Hepatocyte (in vitro differentiated cells): ENCODE measurements around the gene PSMD1. TPM values are rescaled to one million over a fixed set of nuclear protein-coding genes. Genes with fewer than 3 reads are reported as not detected.

Experiments used
- DNase-seq: peaks from one replicate; pipeline ENCODE4 v3.0.0-alpha.2; 2016; ENCODE audit warnings: low spot score
- H2AFZ ChIP-seq: fragments of 200-600 bp; sonication (generic); 2 replicates; pipeline ENCODE4 v1.6.0; 2016; ENCODE audit warnings: antibody characterized with exemption, mild to moderate bottlenecking
- H3K27ac ChIP-seq: fragments of 200-600 bp; sonication (generic); 2 replicates; pipeline ENCODE4 v1.5.1; 2016; ENCODE audit warnings: mild to moderate bottlenecking
- H3K27me3 ChIP-seq: fragments of 200-600 bp; sonication (generic); 2 replicates; pipeline ENCODE4 v1.6.1; 2016
- H3K36me3 ChIP-seq: fragments of 200-600 bp; sonication (generic); replicated peaks from 2 replicates; pipeline ENCODE4 v1.5.1; 2016; ENCODE audit warnings: low read depth; ENCODE audit not compliant: insufficient read depth
- H3K4me1 ChIP-seq: fragments of 200-600 bp; sonication (generic); 2 replicates; pipeline ENCODE4 v1.5.1; 2016; ENCODE audit warnings: mild to moderate bottlenecking, moderate library complexity; ENCODE audit not compliant: insufficient read depth
- H3K4me2 ChIP-seq: fragments of 200-600 bp; sonication (generic); 2 replicates; pipeline ENCODE4 v1.6.0; 2016
- H3K4me3 ChIP-seq: fragments of 200-600 bp; sonication (generic); 2 replicates; pipeline ENCODE4 v1.5.1; 2016; ENCODE audit warnings: mild to moderate bottlenecking
- H3K79me2 ChIP-seq: fragments of 200-600 bp; sonication (generic); 2 replicates; pipeline ENCODE4 v1.6.0; 2017; ENCODE audit warnings: mild to moderate bottlenecking
- H3K9me2 ChIP-seq: fragments of 200-600 bp; sonication (generic); replicated peaks from 2 replicates; pipeline ENCODE4 v1.6.0; 2017; ENCODE audit warnings: mild to moderate bottlenecking; ENCODE audit not compliant: insufficient read depth
- H3K9me3 ChIP-seq: fragments of 200-600 bp; sonication (generic); 2 replicates; pipeline ENCODE4 v1.5.1; 2016; ENCODE audit warnings: low read depth, mild to moderate bottlenecking
- H4K20me1 ChIP-seq: fragments of 200-600 bp; sonication (generic); 2 replicates; pipeline ENCODE4 v1.6.0; 2016; ENCODE audit warnings: mild to moderate bottlenecking; ENCODE audit not compliant: insufficient read depth, poor library complexity, severe bottlenecking
- CTCF ChIP-seq: fragments of 200-600 bp; sonication (generic); IDR thresholded peaks from 2 replicates; pipeline ENCODE4 v1.5.1; 2016; ENCODE audit warnings: antibody characterized with exemption, mild to moderate bottlenecking; ENCODE audit not compliant: poor library complexity
- EZH2 ChIP-seq: fragments of 200-600 bp; sonication (generic); IDR thresholded peaks from 2 replicates; pipeline ENCODE4 v1.6.1; 2016; ENCODE audit warnings: antibody characterized with exemption, mild to moderate bottlenecking, borderline replicate concordance
- EZH2phosphoT487 ChIP-seq: fragments of 200-600 bp; sonication (generic); IDR thresholded peaks from one replicate; pipeline ENCODE4 v1.6.1; 2018; ENCODE audit warnings: antibody characterized with exemption, mild to moderate bottlenecking, low read depth, moderate library complexity; ENCODE audit not compliant: unreplicated experiment, severe bottlenecking
- WGBS: methylation state at CpG from one replicate; pipeline ENCODE4 v1.1.6; 2016; ENCODE audit warnings: low lambda C conversion rate; ENCODE audit errors: missing lambda C conversion rate; 5-methylcytosine and 5-hydroxymethylcytosine counted together
- polyA plus RNA-seq: library from polyadenylated mRNA; unstranded; fragments of >200 nt; fragmentation: Nextera tagmentation; extraction: Ambion mirVana; gene quantifications from 2 replicates; pipeline ENCODE4 v1.2.1, GENCODE V29; 2016
- total RNA-seq: library from RNA; depleted of rRNA; stranded (reverse); fragments of >200 nt; gene quantifications from 2 replicates; pipeline ENCODE4 v1.2.3, GENCODE V29; 2014

Gene PSMD1
- total and polyA plus RNA-seq, 2 experiments from 2014 or later = 92.9 to 106 TPM

- Histone ChIP-seq H3K9me3 (no peaks in the 10 kb centered on the region), H3K4me2 (peak overlapping the region; percentile 71), H3K9me2 (no peaks in the 10 kb centered on the region), H3K36me3 (no peaks in the 10 kb centered on the region), H4K20me1 (no peaks in the 10 kb centered on the region), H3K27me3 (peaks cover 5% of the 10 kb centered on the region), H3K27ac (peak overlapping the region; percentile 56), H3K4me3 (no peak overlapping the region), H3K4me1 (peaks cover 3% of the 10 kb centered on the region), H3K79me2 (no peaks in the 10 kb centered on the region), H2AFZ (peak overlapping the region; percentile 52)
- 69% methylated on average over 21 of the region's 22 CpGs for WGBS
- no peak for DNase-seq
- TF ChIP-seq CTCF (no peak), EZH2phosphoT487 (no peak), EZH2 (no peak)
Measured at GRCh38 chr2:231189571-231190495, 133.2 kb downstream of the PSMD1 start.

GRCh38 chr2:231190531-231191197 is 134.0 kb downstream of the PSMD1 start:
- peak overlapping the region; percentile 56 for H3K27ac ChIP-seq
- 34% methylated on average over 35 of the region's 42 CpGs for WGBS
- TF ChIP-seq EZH2 = no peak
- no peak for TF ChIP-seq CTCF
- no peak for TF ChIP-seq EZH2phosphoT487
- H3K36me3 ChIP-seq = no peaks in the 10 kb centered on the region
- H3K4me1 ChIP-seq = peaks cover 3% of the 10 kb centered on the region
- H3K4me2 ChIP-seq = peak overlapping the region; percentile 71
- H3K79me2 ChIP-seq = no peaks in the 10 kb centered on the region
- DNase-seq = no peak
- peak overlapping the region; percentile 52 for H2AFZ ChIP-seq
- peaks cover 5% of the 10 kb centered on the region for H3K27me3 ChIP-seq
- H4K20me1 ChIP-seq = no peaks in the 10 kb centered on the region
- no peak overlapping the region for H3K4me3 ChIP-seq
- no peaks in the 10 kb centered on the region for H3K9me2 ChIP-seq
- H3K9me3 ChIP-seq = no peaks in the 10 kb centered on the region

- no peaks in the 10 kb centered on the region for H3K9me2 ChIP-seq
- H3K79me2 ChIP-seq = no peaks in the 10 kb centered on the region
- H3K27ac ChIP-seq = peak overlapping the region; percentile 56
- H3K9me3 ChIP-seq = no peaks in the 10 kb centered on the region
- H4K20me1 ChIP-seq = no peaks in the 10 kb centered on the region
- peak; percentile 87 for DNase-seq
- H3K4me3 ChIP-seq = no peak overlapping the region
- H3K27me3 ChIP-seq = peaks cover 5% of the 10 kb centered on the region
- H3K36me3 ChIP-seq = no peaks in the 10 kb centered on the region
- peaks cover 3% of the 10 kb centered on the region for H3K4me1 ChIP-seq
- no peak overlapping the region for H3K4me2 ChIP-seq
- WGBS = 51% methylated on average over 19 of the region's 19 CpGs
- H2AFZ ChIP-seq = no peak overlapping the region
- peak; percentile 68 for TF ChIP-seq CTCF
- no peak for TF ChIP-seq EZH2
- no peak for TF ChIP-seq EZH2phosphoT487
Measured at GRCh38 chr2:231191896-231192872, 135.5 kb downstream of the PSMD1 start.
